HG03280 (cell line): Measurements from ENCODE around the gene ARMC10.
"Not testable (repeated sequence)": the region's sequence is repeated elsewhere in the genome, so short reads cannot be mapped to it uniquely, and the experiment has no call there.

Experiments used
- ATAC-seq: cut with Tn5 transposase; IDR thresholded peaks from one replicate; pipeline ENCODE4 v1.9.1; 2021; ENCODE audit warnings: mild to moderate bottlenecking, moderate library complexity; ENCODE audit not compliant: unreplicated experiment

ARMC10 gene

GRCh38 chr7:103074519-103075336, at the start of gene ARMC10, which contains the start of gene FBXL13:
TSS of gene ARMC10 (plus strand) at chr7:103075140. CDS start at chr7:103075273, 133 bp downstream.
TSS of gene FBXL13 (minus strand) at chr7:103074796.
- ATAC-seq, result peak; percentile 93

DNA sequence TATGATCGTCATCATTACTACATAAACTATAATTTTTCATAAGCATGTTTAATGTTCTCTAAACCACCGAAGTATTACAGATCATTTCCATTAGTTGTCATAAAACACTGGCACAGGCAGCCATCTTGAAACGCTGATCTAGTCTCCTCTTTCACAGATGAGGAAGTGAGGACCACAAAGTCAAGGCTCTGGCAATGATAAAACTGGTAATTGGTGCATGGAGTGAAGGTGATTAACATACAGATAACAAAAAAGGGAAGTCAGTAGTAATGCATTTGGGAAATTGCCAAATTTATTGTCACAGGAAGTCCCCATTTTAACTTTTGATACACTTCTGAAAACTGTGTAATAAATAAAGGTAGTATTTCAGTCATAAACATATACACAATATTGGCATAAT, 49.6 kb upstream of the ARMC10 start:
- no peak for ATAC-seq

DNA sequence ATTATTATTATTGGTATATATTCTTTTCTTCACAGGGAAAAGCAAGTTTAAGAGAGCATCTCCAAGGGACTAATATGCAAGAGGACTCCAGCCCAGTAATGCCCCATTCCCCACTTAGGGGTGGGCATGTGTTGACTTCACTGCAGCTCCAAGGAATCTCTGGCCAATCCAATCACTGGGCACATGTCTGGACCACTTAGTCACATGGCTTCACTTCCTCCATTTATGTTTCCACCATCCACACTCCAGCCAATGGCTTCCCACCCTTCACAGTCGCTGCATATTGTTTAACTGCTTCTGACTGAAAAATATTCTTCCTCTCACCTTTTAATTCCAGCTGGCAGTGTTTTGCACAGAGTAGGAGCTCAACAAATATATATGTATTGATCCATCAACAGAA, 43.9 kb upstream of the ARMC10 start:
- no peak for ATAC-seq

GRCh38 chr7:103031781-103032180, 43.2 kb upstream of the ARMC10 start:
- no peak for ATAC-seq

- ATAC-seq, result not testable (repeated sequence)
These were observed 40.6 kb upstream of the ARMC10 start for GRCh38 chr7:103034318-103034717.

DNA sequence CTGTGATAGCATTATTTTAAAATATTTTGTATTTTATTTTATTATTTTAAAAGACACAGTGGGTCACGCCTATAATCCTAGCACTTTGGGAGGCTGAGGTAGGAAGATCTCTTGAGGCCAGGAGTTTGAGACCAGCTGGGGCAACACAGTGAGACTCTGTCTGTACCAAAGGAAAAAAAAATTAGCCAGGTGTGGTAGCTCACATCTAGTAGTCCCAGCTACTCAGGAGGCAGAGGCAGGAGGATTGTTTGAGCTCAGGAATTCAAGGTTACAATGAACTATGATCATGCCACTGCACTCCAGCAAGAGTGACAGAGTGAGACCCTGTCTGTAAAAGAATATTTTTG, 37.5 kb upstream of the ARMC10 start:
- ATAC-seq, result no peak

- not testable (repeated sequence) for ATAC-seq
These were observed 36.9 kb upstream of the ARMC10 start for GRCh38 chr7:103037823-103038739.

DNA sequence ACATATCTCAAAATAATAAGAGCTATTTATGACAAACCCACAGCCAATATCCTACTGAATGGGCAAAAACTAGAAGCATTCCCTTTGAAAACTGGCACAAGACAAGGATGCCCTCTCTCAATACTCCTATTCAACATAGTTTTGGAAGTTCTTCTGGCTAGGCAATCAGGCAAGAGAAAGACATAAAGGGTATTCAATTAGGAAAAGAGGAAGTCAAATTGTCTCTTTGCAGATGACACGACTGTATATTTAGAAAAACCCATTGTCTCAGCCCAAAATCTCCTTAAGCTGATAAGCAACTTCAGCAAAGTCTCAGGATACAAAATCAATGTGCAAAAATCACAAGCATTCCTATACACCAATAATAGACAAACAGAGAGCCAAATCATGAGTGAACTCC, 33.1 kb upstream of the ARMC10 start:
- ATAC-seq, result not testable (repeated sequence)

DNA sequence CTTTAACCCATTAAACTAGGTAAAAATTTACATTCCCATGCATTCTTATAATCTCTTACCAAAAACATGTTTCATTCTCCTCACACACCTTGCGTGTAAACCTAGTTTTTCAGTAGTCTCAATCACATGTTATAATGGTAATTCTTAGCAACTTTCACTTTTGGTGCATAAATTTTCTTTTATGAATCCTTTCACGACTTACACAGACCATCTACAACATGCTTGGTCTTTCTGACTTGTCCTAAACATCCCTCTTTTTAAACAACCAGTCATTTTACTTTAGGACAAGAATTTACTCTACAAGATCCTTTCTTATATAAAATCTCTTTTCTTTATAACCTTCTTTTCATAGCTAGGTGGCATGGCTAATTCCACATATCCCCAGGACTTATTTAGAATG, 26.1 kb upstream of the ARMC10 start:
- ATAC-seq, result no peak

- no peak for ATAC-seq
These were observed 23.4 kb upstream of the ARMC10 start for GRCh38 chr7:103051519-103051918.

- ATAC-seq, result not testable (repeated sequence)
These were observed 18.9 kb upstream of the ARMC10 start for GRCh38 chr7:103056006-103056405.

- no peak for ATAC-seq
These were observed 16.8 kb upstream of the ARMC10 start for GRCh38 chr7:103058122-103058521.

GRCh38 chr7:103059471-103059870, 15.5 kb upstream of the ARMC10 start:
- ATAC-seq, result no peak

DNA sequence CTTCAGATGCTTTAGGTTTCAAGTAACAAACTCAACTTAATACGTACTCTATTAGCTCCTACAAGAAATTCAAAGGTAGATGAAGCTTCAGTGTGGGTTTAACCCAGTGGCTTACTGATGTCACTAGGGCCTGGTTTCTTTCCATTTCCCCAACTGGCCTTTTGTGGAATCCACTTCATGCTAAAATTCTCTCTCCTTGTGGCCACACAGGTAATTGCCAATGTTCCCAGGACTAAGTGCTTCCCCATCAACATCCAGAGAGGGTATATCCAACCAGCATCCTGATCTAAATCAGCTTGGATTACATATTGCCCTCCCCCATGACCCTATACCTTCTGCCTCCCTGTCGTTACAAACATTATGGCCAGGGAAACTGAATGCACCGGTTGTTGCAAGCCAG, 11.0 kb upstream of the ARMC10 start:
- no peak for ATAC-seq

DNA sequence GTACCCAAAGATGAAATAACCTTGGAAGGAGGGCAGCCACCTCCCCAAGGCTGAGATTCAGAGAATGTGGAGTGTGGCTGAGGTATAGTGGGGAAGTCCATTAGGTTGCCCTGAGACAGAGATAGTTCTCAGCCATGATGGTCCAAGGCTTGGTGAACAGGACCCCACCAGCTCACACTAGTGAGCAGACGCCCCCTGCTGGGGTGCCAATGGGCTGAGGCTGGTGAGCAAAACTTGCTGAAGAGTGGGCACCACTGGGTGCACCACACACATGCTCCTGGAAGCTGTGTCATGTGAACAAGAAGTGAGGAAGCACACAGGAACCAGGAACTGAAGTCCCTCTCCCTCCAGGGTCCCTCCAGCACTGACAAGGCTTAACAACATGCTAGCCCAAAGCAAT, 9.3 kb upstream of the ARMC10 start:
- ATAC-seq, result no peak

DNA sequence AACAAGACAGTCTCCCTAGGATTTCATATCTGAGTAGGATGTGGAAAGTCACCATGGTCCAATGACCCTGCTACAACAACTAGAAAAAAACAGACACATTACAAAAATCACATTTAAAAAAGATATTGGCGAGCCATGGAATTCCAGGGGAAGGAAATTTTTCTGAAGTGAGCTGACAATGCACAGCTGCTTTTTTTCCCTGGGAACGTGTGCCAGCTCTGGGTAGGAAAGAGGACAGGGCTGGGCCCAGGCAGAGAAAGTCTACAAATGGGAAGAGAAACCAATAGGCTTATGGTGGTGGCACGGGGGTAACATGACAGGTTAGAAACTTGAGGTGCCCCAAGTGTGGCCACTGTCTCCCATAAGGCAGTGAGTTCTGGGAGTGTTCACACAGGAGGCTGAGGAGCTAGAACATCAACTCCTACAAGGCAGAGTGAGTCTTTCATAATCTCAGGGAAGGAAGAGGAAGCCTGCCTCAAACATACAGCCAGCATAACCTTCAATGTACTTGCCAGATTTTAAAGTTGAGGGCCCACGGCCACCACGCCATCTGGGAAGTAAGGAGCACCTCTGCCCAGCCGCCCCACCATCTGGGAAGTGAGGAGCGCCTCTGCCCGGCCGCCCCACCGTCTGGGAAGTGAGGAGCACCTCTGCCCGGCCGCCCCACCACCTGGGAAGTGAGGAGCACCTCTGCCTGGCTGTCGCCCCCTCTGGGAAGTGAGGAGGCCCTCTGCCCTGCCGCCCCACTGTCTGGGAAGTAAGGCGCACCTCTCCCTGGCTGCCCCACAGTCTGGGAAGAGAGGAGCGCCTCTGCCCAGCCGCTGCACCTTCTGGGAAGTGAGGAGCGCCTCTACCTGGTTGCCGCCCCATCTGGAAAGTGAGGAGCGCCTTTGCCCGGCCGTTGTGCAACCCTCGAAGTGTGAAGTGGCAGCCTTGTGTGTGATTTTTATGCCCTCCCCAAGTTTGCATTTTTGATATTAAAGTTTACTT, 6.2 kb upstream of the ARMC10 start:
- no peak for ATAC-seq

DNA sequence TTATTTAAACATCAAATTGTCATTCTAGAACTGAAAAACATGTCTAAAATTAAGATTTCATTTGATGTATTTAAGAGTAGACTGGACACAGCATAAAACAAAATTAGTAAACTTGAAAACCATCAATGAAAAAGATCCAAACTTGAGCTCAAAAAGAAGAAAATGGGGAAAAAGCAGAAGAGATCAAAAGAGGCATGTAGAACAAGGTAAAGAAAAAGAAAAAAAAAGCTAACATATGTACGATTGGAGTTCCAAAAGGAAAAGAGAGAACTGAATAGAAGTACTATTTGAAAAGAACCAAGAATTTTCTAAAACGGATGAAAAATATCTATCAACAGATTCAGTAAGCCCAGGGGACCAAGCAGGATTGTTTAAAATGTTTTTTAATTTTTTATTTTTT, 3.9 kb upstream of the ARMC10 start:
- no peak for ATAC-seq

DNA sequence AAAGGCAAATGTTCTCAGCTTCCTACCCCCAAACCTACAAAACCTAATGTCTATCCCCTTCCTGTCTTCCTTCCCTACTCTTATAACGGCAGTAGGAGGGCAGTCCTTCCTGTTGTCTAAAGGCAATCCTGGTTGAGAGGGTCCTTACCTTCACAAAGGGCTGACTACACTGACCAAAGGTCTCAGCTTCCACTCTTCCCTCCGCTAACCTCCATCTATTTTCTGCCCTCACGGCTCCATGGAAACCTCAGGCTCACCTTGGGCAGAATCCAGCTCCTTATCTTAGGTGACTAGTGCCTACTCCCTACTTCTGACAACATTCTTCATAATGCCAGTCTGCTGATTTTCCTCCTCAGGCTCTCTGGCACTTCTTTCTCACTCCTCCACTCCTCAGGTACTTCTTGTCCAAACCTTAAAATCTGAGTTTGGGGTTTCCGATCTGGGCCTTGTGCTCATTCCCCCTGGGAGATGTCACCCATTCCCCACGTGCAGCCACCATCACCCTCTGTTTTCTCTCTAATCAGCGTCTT, 886 bp upstream of the ARMC10 start:
- ATAC-seq, result no peak

DNA sequence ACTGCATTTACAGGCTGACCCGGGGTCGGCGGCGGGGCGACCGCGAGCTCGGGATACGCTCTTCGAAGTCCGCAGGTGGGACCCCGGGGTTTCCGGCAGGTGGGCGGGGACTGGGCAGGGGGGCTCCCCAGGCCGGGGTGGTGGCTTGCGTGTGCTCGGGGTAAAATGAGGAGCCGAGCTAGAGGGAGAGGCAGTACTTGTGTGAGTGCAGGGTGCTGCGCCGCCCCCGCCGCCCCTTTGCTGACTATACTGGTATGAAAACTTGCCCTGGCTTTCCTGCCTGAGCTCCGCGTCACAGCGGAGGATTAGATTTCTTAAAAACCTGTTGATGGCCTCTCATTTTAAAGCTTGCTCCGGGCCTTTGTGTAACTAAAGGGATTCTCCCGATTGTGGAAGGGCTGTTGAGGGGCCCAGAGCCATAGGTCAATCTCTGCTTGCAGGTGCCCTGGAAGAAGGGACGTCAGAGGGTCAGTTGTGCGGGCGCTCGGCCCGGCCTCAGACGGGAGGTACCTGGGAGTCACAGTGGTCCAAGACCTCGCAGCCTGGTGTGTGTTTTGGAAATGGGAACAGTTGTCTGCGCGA, 488 bp downstream of the ARMC10 start:
- ATAC-seq, result peak; percentile 43

GRCh38 chr7:103076764-103077163, 1.8 kb downstream of the ARMC10 start:
- ATAC-seq, result no peak
